ENCODE measurements around the gene CCDC13.

- TF ChIP-seq POLR2AphosphoS5 (IDR thresholded peaks at IDR 0.05) (no peak), CTCF (IDR thresholded peaks at IDR 0.05) (no peak), EP300 (IDR thresholded peaks at IDR 0.05; ENCODE audit: low read depth) (no peak), POLR2A (IDR thresholded peaks at IDR 0.05) (no peak)
Measured at GRCh38 chr3:42752441-42752840, 20.6 kb downstream of the CCDC13 start.
